Measurements from ENCODE around the gene DNM2. TPM values are rescaled to one million over a fixed set of nuclear protein-coding genes. Genes with fewer than 3 reads are reported as not detected.

DNM2 gene
- total RNA-seq, 1 experiment from 2014 or later: 52.8 TPM

GRCh38 chr19:10690341-10690781 lies 27.5 kb upstream of the DNM2 start:
- no peak for DNase-seq (ENCODE audit: low read depth)

- no peak for DNase-seq (ENCODE audit: low read depth)
Observed at GRCh38 chr19:10691178-10691881, 26.5 kb upstream of the DNM2 start.

DNA sequence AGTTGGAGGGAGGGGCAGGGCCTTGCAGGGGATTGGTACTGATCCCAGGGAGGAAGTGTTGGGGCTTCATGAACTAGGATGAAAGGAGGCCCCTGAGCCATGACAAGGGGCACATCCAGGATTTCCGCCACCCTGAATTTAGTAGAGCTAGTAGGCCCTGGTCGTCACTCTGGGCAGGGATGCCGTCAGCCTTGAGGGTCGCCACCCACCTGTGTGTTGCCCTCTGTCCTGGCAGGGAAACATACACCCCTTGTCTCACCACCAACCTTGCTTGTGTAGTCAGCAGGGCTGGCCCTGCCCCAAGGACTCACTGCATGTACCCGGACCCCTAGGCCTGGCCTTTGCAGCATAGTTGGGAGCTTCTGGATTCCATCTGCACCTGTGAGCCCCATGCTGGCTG lies 26.0 kb upstream of the DNM2 start:
- no peak for DNase-seq (ENCODE audit: low read depth)

- DNase-seq (ENCODE audit: low read depth): no peak
Observed at GRCh38 chr19:10692673-10693264, 25.1 kb upstream of the DNM2 start.

DNA sequence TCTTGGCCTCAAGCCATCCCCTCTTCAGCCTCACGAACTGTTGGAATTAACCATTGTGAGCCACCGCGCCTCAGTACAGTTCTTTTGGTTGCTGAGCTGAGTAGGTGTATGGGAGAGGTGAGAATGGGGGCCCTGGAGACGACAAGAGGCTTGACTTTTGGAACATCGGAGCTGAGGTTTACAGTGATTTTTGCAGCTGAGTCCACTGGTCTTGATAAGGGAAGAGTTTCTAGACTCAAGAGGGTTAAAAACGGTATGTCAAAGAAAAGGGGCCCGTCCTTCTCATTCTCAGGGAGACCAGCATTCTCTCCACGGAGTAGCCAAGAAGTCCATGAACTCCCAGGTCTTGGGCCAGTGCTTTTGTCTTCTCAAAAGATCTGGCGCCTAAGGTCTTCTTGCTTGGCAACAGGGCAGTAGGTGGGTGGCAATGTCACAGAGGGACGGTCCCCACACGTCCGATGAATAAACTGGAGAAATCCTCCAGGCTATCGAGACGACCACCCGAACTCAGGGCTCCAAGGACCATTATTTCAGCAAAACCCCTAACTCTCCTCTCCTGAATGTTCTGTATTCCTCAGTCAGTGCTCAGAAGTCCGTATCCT lies 23.1 kb upstream of the DNM2 start:
- DNase-seq (ENCODE audit: low read depth): no peak

GRCh38 chr19:10695401-10696398 lies 22.2 kb upstream of the DNM2 start:
- DNase-seq (ENCODE audit: low read depth): peak; percentile 95

DNA sequence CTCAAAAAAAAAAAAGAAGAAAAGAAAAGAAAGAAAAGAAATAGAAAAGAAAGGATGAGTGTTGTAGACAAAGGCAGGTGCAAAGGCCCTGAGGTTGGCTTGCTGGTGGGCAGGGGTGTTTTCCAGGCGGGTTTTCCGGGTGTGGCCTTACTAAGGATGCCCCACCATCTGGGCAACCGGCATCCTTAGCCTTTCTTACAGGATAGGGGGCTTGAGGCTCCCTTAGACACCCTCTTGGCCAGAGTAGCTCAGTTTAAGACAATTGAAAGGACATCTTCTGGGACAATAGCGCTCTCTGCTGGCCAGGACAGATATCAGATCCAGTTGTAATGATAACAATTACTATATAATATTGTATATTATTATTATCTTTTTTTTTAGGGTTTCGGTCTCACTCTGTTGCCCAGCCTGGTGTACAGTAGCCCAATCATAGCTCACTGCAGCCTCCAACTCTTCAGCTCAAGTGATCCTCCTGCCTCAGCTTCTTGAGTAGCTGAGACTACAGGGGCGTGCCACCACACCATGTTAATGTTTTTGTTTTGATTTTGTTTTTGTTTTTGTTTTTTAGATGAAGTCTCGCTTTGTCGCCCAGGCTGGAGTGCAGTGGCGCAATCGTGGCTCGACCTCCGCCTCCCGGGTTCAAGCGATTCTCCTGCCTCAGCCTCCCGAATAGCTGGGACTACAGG lies 18.1 kb upstream of the DNM2 start:
- DNase-seq (ENCODE audit: low read depth): peak; percentile 59

GRCh38 chr19:10701955-10702525 lies 15.8 kb upstream of the DNM2 start:
- DNase-seq (ENCODE audit: low read depth): no peak

GRCh38 chr19:10706990-10707389 lies 10.9 kb upstream of the DNM2 start:
- no peak for DNase-seq (ENCODE audit: low read depth)

- DNase-seq (ENCODE audit: low read depth): no peak
Observed at GRCh38 chr19:10707440-10707839, 10.4 kb upstream of the DNM2 start.

- no peak for DNase-seq (ENCODE audit: low read depth)
Observed at GRCh38 chr19:10708291-10708690, 9.6 kb upstream of the DNM2 start.

- DNase-seq (ENCODE audit: low read depth): no peak
Observed at GRCh38 chr19:10712045-10712444, 5.8 kb upstream of the DNM2 start.

DNA sequence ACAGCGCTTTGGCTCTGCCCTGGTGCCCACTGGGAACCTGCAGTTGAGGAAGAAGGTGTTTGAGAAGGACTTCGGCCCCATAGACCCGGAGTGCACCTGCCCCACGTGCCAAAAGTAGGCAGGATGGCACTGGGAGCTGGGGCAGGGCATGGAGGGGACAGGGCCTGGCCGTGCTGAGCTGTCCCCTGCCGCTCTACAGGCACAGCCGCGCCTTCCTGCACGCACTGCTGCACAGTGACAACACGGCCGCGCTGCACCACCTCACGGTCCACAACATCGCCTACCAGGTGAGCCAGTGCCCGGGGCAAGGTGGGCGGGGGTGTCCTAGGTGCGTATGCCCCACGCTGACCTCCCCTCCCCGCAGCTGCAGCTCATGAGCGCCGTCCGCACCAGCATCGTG lies 5.1 kb upstream of the DNM2 start:
- no peak for DNase-seq (ENCODE audit: low read depth)

- no peak for DNase-seq (ENCODE audit: low read depth)
Observed at GRCh38 chr19:10713317-10713716, 4.6 kb upstream of the DNM2 start.

DNA sequence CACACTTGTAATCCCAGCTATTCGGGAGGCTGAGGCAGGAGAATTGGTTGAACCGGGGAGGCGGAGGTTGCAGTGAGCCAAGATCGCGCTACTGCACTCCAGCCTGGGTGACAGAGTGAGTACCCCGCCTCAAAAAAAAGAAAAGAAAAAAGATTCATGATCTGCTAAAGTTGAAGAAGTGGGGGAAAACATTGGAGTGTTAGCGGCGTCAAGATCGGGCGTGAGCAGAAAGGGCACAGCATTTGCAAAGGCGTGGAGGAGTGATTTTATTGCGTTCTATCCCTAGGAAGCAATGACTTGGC lies 874 bp upstream of the DNM2 start:
- no peak for DNase-seq (ENCODE audit: low read depth)

DNA sequence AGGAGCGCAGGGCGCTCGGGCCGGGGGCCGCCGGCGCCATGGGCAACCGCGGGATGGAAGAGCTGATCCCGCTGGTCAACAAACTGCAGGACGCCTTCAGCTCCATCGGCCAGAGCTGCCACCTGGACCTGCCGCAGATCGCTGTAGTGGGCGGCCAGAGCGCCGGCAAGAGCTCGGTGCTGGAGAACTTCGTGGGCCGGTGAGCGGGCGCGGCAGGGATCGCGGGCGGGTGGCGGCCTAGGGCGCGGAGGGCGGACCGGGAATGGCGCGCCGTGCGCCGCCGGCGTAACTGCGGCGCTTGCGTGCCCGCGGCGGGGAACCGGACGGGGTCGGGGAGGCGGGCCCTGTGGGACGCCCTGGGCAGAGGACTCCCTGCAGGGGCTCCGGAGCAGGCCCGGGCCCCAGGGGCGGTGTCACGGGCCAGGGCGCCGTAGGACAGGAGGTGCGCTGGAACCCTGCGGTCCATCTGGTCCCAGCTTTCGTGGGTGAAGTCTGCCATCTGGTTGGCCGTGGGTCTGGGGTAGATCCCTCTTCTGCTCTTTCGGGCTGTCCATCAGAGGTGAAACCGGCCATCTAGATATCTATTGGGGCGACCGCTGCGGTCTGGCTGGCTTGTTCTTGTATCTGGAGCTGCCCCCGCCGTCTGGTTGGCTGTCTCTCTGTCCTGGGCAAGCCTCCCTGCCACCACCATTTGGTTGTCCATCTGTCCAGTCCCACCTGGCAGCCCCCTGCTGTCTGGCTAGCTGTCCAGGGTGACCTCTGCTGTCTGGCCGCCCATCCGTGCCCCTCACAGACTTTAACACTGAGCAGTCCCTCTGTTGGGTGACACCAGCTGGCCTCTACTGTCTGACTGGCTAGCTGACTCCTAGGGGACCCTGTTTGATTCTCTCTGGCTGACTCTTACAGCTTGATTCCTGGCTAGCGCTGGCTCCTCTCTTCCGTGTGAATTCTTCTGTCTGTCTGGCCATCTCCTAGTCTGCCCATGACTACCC lies 622 bp downstream of the DNM2 start:
- peak; percentile 61 for DNase-seq (ENCODE audit: low read depth)

DNA sequence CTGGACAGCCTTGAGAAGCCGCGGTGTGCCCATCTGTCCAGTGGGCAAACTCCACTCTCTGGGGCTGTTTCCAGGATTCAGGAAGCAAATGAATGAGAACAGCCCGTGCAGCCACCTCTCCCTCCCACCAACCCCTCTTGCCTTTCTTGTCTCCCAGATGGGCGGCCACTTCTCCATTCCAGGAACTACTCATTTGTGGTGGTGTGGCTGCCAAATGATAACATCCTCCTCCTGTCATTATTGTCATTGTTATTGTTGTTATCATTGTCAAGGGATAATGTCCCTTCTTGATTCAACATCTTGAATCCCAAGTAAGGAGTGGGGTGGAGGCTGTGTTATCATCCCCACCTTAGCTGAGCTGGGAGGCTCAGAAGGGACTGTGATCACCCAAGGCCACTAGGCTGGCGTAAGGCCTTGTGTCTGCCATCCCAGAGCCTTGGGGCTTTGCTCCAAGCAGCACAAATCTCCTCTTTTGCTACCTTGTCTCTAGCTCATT lies 1.6 kb downstream of the DNM2 start:
- no peak for DNase-seq (ENCODE audit: low read depth)

DNA sequence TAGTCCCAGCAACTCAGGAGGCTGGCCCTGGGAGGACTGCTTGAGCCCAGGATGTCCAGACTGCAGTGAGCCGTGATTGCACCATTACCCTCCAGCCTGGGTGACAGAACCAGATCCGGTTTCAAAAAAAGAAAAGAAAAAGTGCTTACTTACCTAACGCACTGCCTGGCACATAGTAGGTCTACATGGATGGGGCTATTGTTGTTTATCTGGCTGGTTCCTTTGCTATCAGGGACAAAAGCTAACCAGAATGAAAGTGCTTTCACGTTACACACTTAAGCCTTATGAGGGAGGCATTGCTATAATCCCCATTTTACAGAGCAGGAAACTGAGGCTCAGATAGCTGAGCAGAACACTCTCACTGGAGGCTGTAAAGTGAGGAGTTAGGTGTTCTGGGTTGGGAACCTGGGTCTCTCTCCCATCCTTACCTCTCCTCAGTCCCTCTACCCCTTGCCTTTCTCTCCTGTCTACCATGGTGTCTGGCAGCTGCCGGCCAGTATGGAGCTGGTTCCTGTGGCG lies 2.8 kb downstream of the DNM2 start:
- DNase-seq (ENCODE audit: low read depth): no peak

DNA sequence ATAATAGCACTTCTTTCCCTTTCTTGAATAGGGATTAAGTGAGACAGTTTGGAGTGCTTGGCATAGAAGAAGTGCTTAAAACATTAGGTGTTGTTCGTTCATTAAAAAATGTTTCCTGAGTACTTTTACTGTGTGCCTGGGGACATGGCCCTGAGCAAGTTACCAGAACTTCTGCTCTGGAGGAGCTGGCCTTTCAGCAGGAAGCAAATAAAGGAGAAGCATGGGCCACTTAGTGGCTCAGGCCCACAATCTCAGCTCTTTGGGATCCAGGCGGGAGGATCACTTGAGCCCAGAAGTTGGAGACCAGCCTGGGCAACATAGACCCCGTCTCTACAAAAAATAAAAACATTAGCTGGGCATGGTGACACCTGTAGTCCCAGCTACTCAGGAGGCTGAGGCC lies 5.7 kb downstream of the DNM2 start:
- no peak for DNase-seq (ENCODE audit: low read depth)

Data from Daoy (cell line).